Endodermal cell (in vitro differentiated cells): Measurements from ENCODE around the gene TRMT61A. TPM values are rescaled to one million over a fixed set of nuclear protein-coding genes. Genes with fewer than 3 reads are reported as not detected.

Experiments
- DNase-seq: peaks from one replicate; pipeline ENCODE4 v3.0.0-alpha.2; 2017
- H3K27ac ChIP-seq: 2 replicates; pipeline ENCODE4 v1.5.1; 2013; ENCODE audit warnings: mild to moderate bottlenecking, low read depth, low read length, moderate library complexity
- H3K27me3 ChIP-seq: 2 replicates; pipeline ENCODE4 v1.6.1; 2013; ENCODE audit warnings: mild to moderate bottlenecking, low read length, moderate library complexity; ENCODE audit not compliant: insufficient read depth, control insufficient read depth, poor library complexity, severe bottlenecking
- H3K36me3 ChIP-seq: 2 replicates; pipeline ENCODE4 v1.7.0; 2013; ENCODE audit warnings: mild to moderate bottlenecking, low read length, moderate library complexity; ENCODE audit not compliant: control insufficient read depth, insufficient read depth
- H3K4me1 ChIP-seq: one replicate; pipeline ENCODE4 v1.7.0; 2013; ENCODE audit warnings: low read length; ENCODE audit not compliant: control insufficient read depth, insufficient read depth
- H3K4me3 ChIP-seq: 2 replicates; pipeline ENCODE4 v1.5.1; 2013; ENCODE audit warnings: mild to moderate bottlenecking, low read length, moderate library complexity
- H3K9ac ChIP-seq: 2 replicates; pipeline ENCODE4 v1.6.1; 2013; ENCODE audit warnings: mild to moderate bottlenecking, low read length, moderate library complexity; ENCODE audit not compliant: poor library complexity, severe bottlenecking; ENCODE audit errors: extremely low read depth
- H3K9me3 ChIP-seq: 2 replicates; pipeline ENCODE4 v1.6.1; 2013; ENCODE audit warnings: mild to moderate bottlenecking, low read length, moderate library complexity; ENCODE audit not compliant: control insufficient read depth
- H3K27ac Mint-ChIP-seq: 2 replicates; pipeline ENCODE4 v1.8.0; 2020; ENCODE audit warnings: mixed read lengths
- H3K27me3 Mint-ChIP-seq: 2 replicates; pipeline ENCODE4 v1.8.0; 2021; ENCODE audit warnings: mild to moderate bottlenecking, mixed read lengths; ENCODE audit not compliant: insufficient read depth
- H3K36me3 Mint-ChIP-seq: 2 replicates; pipeline ENCODE4 v1.8.0; 2020; ENCODE audit warnings: low read depth, mixed read lengths
- H3K4me1 Mint-ChIP-seq: 2 replicates; pipeline ENCODE4 v1.8.0; 2020; ENCODE audit warnings: mixed read lengths
- H3K4me3 Mint-ChIP-seq: 2 replicates; pipeline ENCODE4 v1.8.0; 2020; ENCODE audit warnings: mild to moderate bottlenecking, moderate library complexity, mixed read lengths
- H3K9me3 Mint-ChIP-seq: 2 replicates; pipeline ENCODE4 v1.8.0; 2020; ENCODE audit warnings: mild to moderate bottlenecking, mixed read lengths
- CTCF ChIP-seq: fragments of 200-600 bp; sonication (generic); conservative IDR thresholded peaks from 2 replicates; pipeline ENCODE4 v1.5.0; 2021; ENCODE audit warnings: antibody characterized with exemption, mild to moderate bottlenecking
- WGBS, 2 experiments: methylation state at CpG; one replicate each; pipeline versions ENCODE4 v1.1.5 to v1.1.7; 2013; ENCODE audit warnings: missing lambda C conversion rate in 2 of 2, mixed read lengths in 1 of 2; ENCODE audit not compliant: insufficient coverage in 1 of 2, insufficient read length in 1 of 2; 5-methylcytosine and 5-hydroxymethylcytosine counted together
- total RNA-seq, 2 donors: library from RNA; stranded (reverse); fragmentation: NEBNext Ultra II Directional in 1 of 2; extraction: Animal tissue kit (Norgen Biotek cat#: 25700) in 1 of 2; gene quantifications; 2 replicates in 1 of 2; 3 replicates in 1 of 2; pipeline ENCODE4 v1.2.1, GENCODE V29; 2021

TRMT61A gene
- total RNA-seq, 2 donors from 2014 or later = 7.4 to 7.9 TPM

- H3K36me3 Mint-ChIP-seq = peaks cover 37% of the 10 kb centered on the region
Observed at GRCh38 chr14:103495854-103496253, 33.1 kb upstream of the TRMT61A start.

GRCh38 chr14:103496776-103497175 lies 32.2 kb upstream of the TRMT61A start:
- H3K4me1 Mint-ChIP-seq = peaks cover 6% of the 10 kb centered on the region
- peaks cover 39% of the 10 kb centered on the region for H3K36me3 Mint-ChIP-seq
- H3K27ac Mint-ChIP-seq = no peak overlapping the region
- Histone ChIP-seq H3K9ac (no peak overlapping the region), H3K27ac (no peak overlapping the region), H3K4me3 (no peak overlapping the region), H3K27me3 (no peaks in the 10 kb centered on the region), H3K9me3 (no peaks in the 10 kb centered on the region), H3K4me1 (no peaks in the 10 kb centered on the region), H3K36me3 (peaks cover 59% of the 10 kb centered on the region)
- no peaks in the 10 kb centered on the region for H3K27me3 Mint-ChIP-seq
- peak; percentile 5 for DNase-seq
- no CpG with 5 or more reads among the region's 1 CpG for WGBS, 2 experiments
- H3K9me3 Mint-ChIP-seq = no peaks in the 10 kb centered on the region
- no peak overlapping the region for H3K4me3 Mint-ChIP-seq
- TF ChIP-seq CTCF = no peak

More at GRCh38 chr14:103495854-103496253, 33.1 kb upstream of the TRMT61A start:
- no peak for TF ChIP-seq CTCF
- no peak overlapping the region for H3K27ac ChIP-seq
- no peaks in the 10 kb centered on the region for H3K9me3 ChIP-seq
- no peak overlapping the region for H3K4me3 Mint-ChIP-seq
- H3K36me3 ChIP-seq = peaks cover 61% of the 10 kb centered on the region
- no peaks in the 10 kb centered on the region for H3K9me3 Mint-ChIP-seq
- WGBS, 2 experiments = 95 to 100% methylated on average over 2 of the region's 2 CpGs
- no peaks in the 10 kb centered on the region for H3K27me3 Mint-ChIP-seq
- no peak overlapping the region for H3K9ac ChIP-seq
- H3K4me1 Mint-ChIP-seq = peaks cover 15% of the 10 kb centered on the region
- no peak for DNase-seq
- H3K4me3 ChIP-seq = no peak overlapping the region
- H3K4me1 ChIP-seq = no peaks in the 10 kb centered on the region
- no peaks in the 10 kb centered on the region for H3K27me3 ChIP-seq
- peak overlapping the region; percentile 30 for H3K27ac Mint-ChIP-seq

DNA sequence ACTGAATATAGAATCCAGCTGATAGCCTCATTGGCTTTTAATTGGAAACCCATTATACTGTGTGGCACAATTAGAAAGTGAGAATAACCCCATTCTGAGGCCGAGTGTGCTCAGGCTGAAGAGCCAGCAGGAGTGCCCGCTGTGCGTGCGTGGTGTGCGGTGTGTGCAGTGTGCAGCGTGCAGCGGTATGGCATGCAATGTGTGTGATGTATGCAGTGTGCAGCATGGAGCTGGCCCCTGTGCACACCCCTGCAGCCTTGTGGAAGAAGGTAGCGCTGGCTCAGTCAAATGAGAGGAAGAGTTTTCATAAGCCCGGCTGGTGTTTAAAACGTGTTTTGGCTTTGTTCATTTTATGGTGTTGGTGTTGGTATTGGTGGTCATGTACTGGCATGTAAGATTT lies 29.3 kb upstream of the TRMT61A start:
- peak; percentile 42 for DNase-seq
- no peak overlapping the region for H3K4me3 ChIP-seq
- H3K27me3 ChIP-seq = no peaks in the 10 kb centered on the region
- peaks cover 48% of the 10 kb centered on the region for H3K36me3 Mint-ChIP-seq
- TF ChIP-seq CTCF = no peak
- peak overlapping the region; percentile 8 for H3K27ac Mint-ChIP-seq
- H3K27ac ChIP-seq = peak overlapping the region; percentile 8
- H3K36me3 ChIP-seq = peaks cover 69% of the 10 kb centered on the region
- H3K4me1 ChIP-seq = no peaks in the 10 kb centered on the region
- 78 to 79% methylated on average over 4 to 10 of the region's 10 CpGs for WGBS, 2 experiments
- H3K9me3 Mint-ChIP-seq = no peaks in the 10 kb centered on the region
- H3K27me3 Mint-ChIP-seq = no peaks in the 10 kb centered on the region
- H3K4me3 Mint-ChIP-seq = no peak overlapping the region
- H3K9me3 ChIP-seq = no peaks in the 10 kb centered on the region
- H3K9ac ChIP-seq = no peak overlapping the region
- H3K4me1 Mint-ChIP-seq = peaks cover 2% of the 10 kb centered on the region
